Psoas muscle (tissue), 8 donors: ENCODE results near the gene CHIC2. TPM values are rescaled to one million over a fixed set of nuclear protein-coding genes. Genes with fewer than 3 reads are reported as not detected.
"Not testable (repeated sequence)": the region's sequence is repeated elsewhere in the genome, so short reads cannot be mapped to it uniquely, and the experiment has no call there.

ENCODE experiments used
- ATAC-seq, 4 donors: fragments of 200-7000 bp; cut with Tn5 transposase; one replicate each; pipeline ENCODE4 v1.9.1; 2020; ENCODE audit warnings: moderate library complexity in 3 of 4, mild to moderate bottlenecking in 2 of 4
- DNase-seq, 2 donors: peaks; one replicate each; pipeline ENCODE4 v3.0.0-alpha.2; 2020
- H3K27ac ChIP-seq: fragments of 200-600 bp; one replicate; pipeline ENCODE4 v1.8.0; 2022
- H3K27me3 ChIP-seq, 3 donors: fragments of 200-600 bp in 1 of 3; one replicate each; pipeline versions ENCODE4 v1.6.1 to v1.8.0; 2013 to 2022; ENCODE audit warnings: low read length in 2 of 3, mild to moderate bottlenecking in 2 of 3, moderate library complexity in 1 of 3; ENCODE audit not compliant: insufficient read depth in 3 of 3
- H3K36me3 ChIP-seq, 2 donors: fragments of 200-600 bp in 1 of 2; one replicate each; pipeline versions ENCODE4 v1.6.1 to v1.8.0; 2013 to 2022; ENCODE audit warnings: low read depth in 1 of 2, mild to moderate bottlenecking in 1 of 2, moderate library complexity in 1 of 2; ENCODE audit not compliant: insufficient read depth in 1 of 2
- H3K4me1 ChIP-seq: fragments of 200-600 bp; one replicate; pipeline ENCODE4 v1.8.0; 2022
- H3K4me3 ChIP-seq: fragments of 200-600 bp; one replicate; pipeline ENCODE4 v1.8.0; 2022; ENCODE audit warnings: mild to moderate bottlenecking
- H3K9me3 ChIP-seq: fragments of 200-600 bp; one replicate; pipeline ENCODE4 v1.8.0; 2022
- CTCF ChIP-seq: fragments of 200-600 bp; IDR thresholded peaks from one replicate; pipeline ENCODE4 v1.8.0; 2022; ENCODE audit warnings: antibody characterized with exemption
- WGBS, 3 donors: extraction: QIAGEN DNeasy Blood & Tissue Kit; methylation state at CpG; one replicate each; pipeline versions ENCODE4 v1.1.6 to v1.1.7; 2013; 5-methylcytosine and 5-hydroxymethylcytosine counted together
- intact Hi-C, 2 donors: fragments of 100-400 bp; cut with DNase I; formaldehyde crosslinking; loops; one replicate each; pipeline versions ENCODE4 v1.11.0 to v1.14.2; 2022
- long read RNA-seq, 2 donors: library from polyadenylated mRNA; unstranded; transcript quantifications; one replicate each; pipeline ENCODE4 v2.0.0, GENCODE V29; 2021
- polyA plus RNA-seq, 3 donors: library from polyadenylated mRNA; stranded (reverse); fragments of 200-250 nt; gene quantifications; one replicate each; pipeline ENCODE4 v1.2.3, GENCODE V29; 2013
- total RNA-seq, 4 donors: library from RNA; stranded (reverse); fragmentation: NEBNext Ultra II Directional in 2 of 4; extraction: Animal tissue kit (Norgen Biotek cat#: 25700) in 2 of 4; gene quantifications; one replicate each; pipeline versions ENCODE4 v1.2.1 to v1.2.4, GENCODE V29; 2021 to 2023
- donor health status: healthy with polysubstance abuse.
- donor health status: DM: no; HTN: no; CAD: no; lungs with moderate emphysema.
- donor health status: Bipolar disorder and iron deficiency.
- donor health status: healthy.
- donor health status: DM: yes; HTN: yes; CAD: no.
- donor health status: DM: no; HTN: no; CAD: no.
- donor health status: DM: no; HTN: no; CAD: no.
- donor health status: DM: yes; HTN: yes; CAD: no.

CHIC2 gene
- 10 to 100 TPM in 2 of 4 donors, 1 to 10 TPM in 2; 8.6 to 11.1 (median 9.8) TPM for total RNA-seq
- 10 to 100 TPM in 2 of 3 donors, 1 to 10 TPM in 1; 9.1 to 17.4 (median 11.2) TPM for polyA plus RNA-seq
- long read RNA-seq, donor 1, transcript CHIC2-201 (6 exons, 1,194 nt): major isoform, 11 of 13 reads
- long read RNA-seq, donor 1, partial matches to known transcripts: 1 of 13 reads
- long read RNA-seq, donor 1, other reads (novel, unspliced or antisense): 1 of 13 reads
- long read RNA-seq, donor 2, transcript CHIC2-201 (6 exons, 1,194 nt): major isoform, 15 of 22 reads
- long read RNA-seq, donor 2, partial matches to known transcripts: 1 of 22 reads
- long read RNA-seq, donor 2, other reads (novel, unspliced or antisense): 1 of 22 reads

GRCh38 chr4:54064317-54065111 lies at the start of gene CHIC2:
CHIC2 (minus strand) TSS chr4:54064605; CDS start chr4:54064300, 305 bp downstream.
- intact Hi-C loops: no loop called here
- peak; percentile 94 to 98 (median 96) for ATAC-seq
- peak; percentile 97 to 98 for DNase-seq
- Histone ChIP-seq H3K9me3 (no peaks in the 10 kb centered on the region), H3K27me3 (peaks cover 0 to 2% (median 0%) of the 10 kb centered on the region in 3 donors), H3K36me3 (no peaks in the 10 kb centered on the region), H3K4me1 (peaks cover 47% of the 10 kb centered on the region), H3K27ac (peak within 1 kb of the TSS; percentile 91), H3K4me3 (peak within 1 kb of the TSS; percentile 97)
- WGBS, 3 donors: 0% methylated on average over 52 to 87 of the region's 87 CpGs
- no peak for TF ChIP-seq CTCF

- H3K36me3 ChIP-seq, DNase-seq, ATAC-seq, H3K9me3 ChIP-seq, H3K4me3 ChIP-seq, H3K27ac ChIP-seq, intact Hi-C loops, H3K4me1 ChIP-seq: not testable (repeated sequence)
- 94 to 100% (median 95%) methylated on average over 1 of the region's 1 CpG for WGBS, 3 donors
- H3K27me3 ChIP-seq: peaks cover 10 to 57% (median 13%) of the 10 kb centered on the region in 3 donors
Measured at GRCh38 chr4:54113206-54113605, 48.8 kb upstream of the CHIC2 start.

- peaks cover 7 to 82% (median 19%) of the 10 kb centered on the region in 3 donors for H3K27me3 ChIP-seq
- no peak for DNase-seq
- no peak overlapping the region for H3K27ac ChIP-seq
- ATAC-seq: no peak
- no peak for TF ChIP-seq CTCF
- H3K4me1 ChIP-seq: no peaks in the 10 kb centered on the region
- intact Hi-C loops: no loop called here
- no peaks in the 10 kb centered on the region for H3K9me3 ChIP-seq
- peak overlapping the region; percentile 31 for H3K4me3 ChIP-seq
- no peaks in the 10 kb centered on the region for H3K36me3 ChIP-seq
- WGBS, 3 donors: 11 to 23% (median 18%) methylated on average over 10 of the region's 10 CpGs
Measured at GRCh38 chr4:54110019-54110416, 45.6 kb upstream of the CHIC2 start.

GRCh38 chr4:54109241-54110018 lies 45.0 kb upstream of the CHIC2 start:
- intact Hi-C loops: no loop called here
- DNase-seq: no peak
- 7 to 14% (median 11%) methylated on average over 45 to 51 of the region's 51 CpGs for WGBS, 3 donors
- peak in 1 of 4 donors; percentile 33 for ATAC-seq
- Histone ChIP-seq H3K36me3 (no peaks in the 10 kb centered on the region), H3K9me3 (no peaks in the 10 kb centered on the region), H3K27ac (no peak overlapping the region), H3K4me3 (peak overlapping the region; percentile 31), H3K4me1 (no peaks in the 10 kb centered on the region), H3K27me3 (peaks cover 7 to 85% (median 19%) of the 10 kb centered on the region in 3 donors)
- no peak for TF ChIP-seq CTCF
